ENCODE data around the gene GSTK1. TPM values are rescaled to one million over a fixed set of nuclear protein-coding genes. Genes with fewer than 3 reads are reported as not detected.

Gene GSTK1
- 132 and 150 TPM in 2 replicates for total RNA-seq

GRCh38 chr7:143263266-143264195 is at the start of gene GSTK1:
Gene GSTK1 (plus strand): TSS chr7:143263441. CDS start chr7:143263514, 73 bp downstream.

GRCh38 chr7:143221737-143222136 is 41.5 kb upstream of the GSTK1 start, which contains the start of gene TAS2R40:
Gene TAS2R40 (plus strand): TSS chr7:143222037. CDS start chr7:143222079, 42 bp downstream.

GRCh38 chr7:143284591-143285469 is 21.6 kb downstream of the GSTK1 start, which contains the start of gene TMEM139:
Gene TMEM139 (plus strand): TSS chr7:143284958. CDS start chr7:143285958, 1,000 bp downstream.

GRCh38 chr7:143287935-143288826 is 24.9 kb downstream of the GSTK1 start, which contains the start of gene CASP2:
Gene CASP2 (plus strand): TSS chr7:143288351. CDS start chr7:143288456, 105 bp downstream.

GRCh38 chr7:143315776-143316175 is 52.5 kb downstream of the GSTK1 start, which contains the start of gene CLCN1:
Gene CLCN1 (plus strand): TSS chr7:143316111. CDS start chr7:143316213, 102 bp downstream.

Other genes starting within 250 kb of the GSTK1 start
- not detected in 2 replicates for gene OR9A2, start 236.3 kb upstream of the GSTK1 start, total RNA-seq
- not detected in 2 replicates for gene OR6V1, start 211.1 kb upstream of the GSTK1 start, total RNA-seq
- not detected in 2 replicates for gene PIP, start 131.4 kb upstream of the GSTK1 start, total RNA-seq
- not detected in 2 replicates for gene TAS2R39, start 80.0 kb upstream of the GSTK1 start, total RNA-seq
- not detected in 2 replicates for gene TAS2R40, start 41.4 kb upstream of the GSTK1 start, total RNA-seq
- gene TMEM139, start 21.5 kb downstream of the GSTK1 start, total RNA-seq = 0.24 TPM in 1 of 2 replicates, not detected in the other
- 6.5 and 7.6 TPM in 2 replicates for gene CASP2, start 24.9 kb downstream of the GSTK1 start, total RNA-seq
- gene CLCN1, start 52.7 kb downstream of the GSTK1 start, total RNA-seq = not detected in 2 replicates
- gene FAM131B, start 99.3 kb downstream of the GSTK1 start, total RNA-seq = 0.94 and 1.5 TPM in 2 replicates
- 120 and 135 TPM in 2 replicates for gene ZYX, start 117.9 kb downstream of the GSTK1 start, total RNA-seq
- gene EPHA1, start 145.4 kb downstream of the GSTK1 start, total RNA-seq = not detected in 2 replicates
- gene TAS2R60, start 180.0 kb downstream of the GSTK1 start, total RNA-seq = not detected in 2 replicates
- gene TAS2R41, start 214.4 kb downstream of the GSTK1 start, total RNA-seq = not detected in 2 replicates

Data from cardiac ventricle fibroblast (primary cell).